D721Med (cell line): ENCODE measurements around the gene GCN1.

ENCODE experiments used
- DNase-seq: peaks from one replicate; pipeline ENCODE4 v3.0.0; 2011; ENCODE audit warnings: low spot score; ENCODE audit not compliant: insufficient read length
- FAIRE-seq: peaks from 2 replicates; lab custom pipeline; 2011; peaks lifted over from hg19 to GRCh38; lab: Jason Lieb, UNC
- CTCF ChIP-seq: IDR thresholded peaks from 2 replicates; pipeline ENCODE4 v1.5.1; 2012; ENCODE audit warnings: mild to moderate bottlenecking, control low read depth; ENCODE audit not compliant: insufficient read depth; ENCODE audit errors: missing control alignments

GCN1 gene

GRCh38 chr12:120139958-120140357 is 54.6 kb downstream of the GCN1 start:
- FAIRE-seq (no peak), DNase-seq (no peak)
- TF ChIP-seq CTCF, result no peak

GRCh38 chr12:120138366-120138765 is 56.1 kb downstream of the GCN1 start:
- no peak for TF ChIP-seq CTCF
- no peak for FAIRE-seq
- no peak for DNase-seq

- FAIRE-seq (no peak), DNase-seq (no peak)
- TF ChIP-seq CTCF, result no peak
Observed at GRCh38 chr12:120137833-120138232, 56.7 kb downstream of the GCN1 start.

- FAIRE-seq, result no peak
- TF ChIP-seq CTCF, result no peak
Observed at GRCh38 chr12:120136093-120136770, 58.3 kb downstream of the GCN1 start.

GRCh38 chr12:120134307-120134980 is 60.1 kb downstream of the GCN1 start:
- no peak for FAIRE-seq

More at GRCh38 chr12:120136093-120136770, 58.3 kb downstream of the GCN1 start:
- DNase-seq, result no peak

GRCh38 chr12:120132863-120133385 is 61.6 kb downstream of the GCN1 start:
- TF ChIP-seq CTCF, result no peak
- no peak for DNase-seq
- no peak for FAIRE-seq

More at GRCh38 chr12:120134307-120134980, 60.1 kb downstream of the GCN1 start:
- no peak for DNase-seq
- no peak for TF ChIP-seq CTCF
